Retinal pigment epithelial cell (primary cell): ENCODE results near the gene SCUBE2.

Experiments used
- DNase-seq: peaks from one replicate; pipeline ENCODE4 v3.0.0-alpha.2; 2010; ENCODE audit warnings: low read depth
- H3K4me3 ChIP-seq: 2 replicates; pipeline ENCODE4 v1.5.1; 2011; ENCODE audit warnings: mild to moderate bottlenecking, low read length, control low read depth, moderate library complexity
- TF ChIP-seq, protein P1 (sequence below): conservative IDR thresholded peaks from 2 replicates; pipeline ENCODE4 v1.5.1; 2011; ENCODE audit warnings: low read depth, low read length, control low read depth, inconsistent platforms

Gene SCUBE2

DNA sequence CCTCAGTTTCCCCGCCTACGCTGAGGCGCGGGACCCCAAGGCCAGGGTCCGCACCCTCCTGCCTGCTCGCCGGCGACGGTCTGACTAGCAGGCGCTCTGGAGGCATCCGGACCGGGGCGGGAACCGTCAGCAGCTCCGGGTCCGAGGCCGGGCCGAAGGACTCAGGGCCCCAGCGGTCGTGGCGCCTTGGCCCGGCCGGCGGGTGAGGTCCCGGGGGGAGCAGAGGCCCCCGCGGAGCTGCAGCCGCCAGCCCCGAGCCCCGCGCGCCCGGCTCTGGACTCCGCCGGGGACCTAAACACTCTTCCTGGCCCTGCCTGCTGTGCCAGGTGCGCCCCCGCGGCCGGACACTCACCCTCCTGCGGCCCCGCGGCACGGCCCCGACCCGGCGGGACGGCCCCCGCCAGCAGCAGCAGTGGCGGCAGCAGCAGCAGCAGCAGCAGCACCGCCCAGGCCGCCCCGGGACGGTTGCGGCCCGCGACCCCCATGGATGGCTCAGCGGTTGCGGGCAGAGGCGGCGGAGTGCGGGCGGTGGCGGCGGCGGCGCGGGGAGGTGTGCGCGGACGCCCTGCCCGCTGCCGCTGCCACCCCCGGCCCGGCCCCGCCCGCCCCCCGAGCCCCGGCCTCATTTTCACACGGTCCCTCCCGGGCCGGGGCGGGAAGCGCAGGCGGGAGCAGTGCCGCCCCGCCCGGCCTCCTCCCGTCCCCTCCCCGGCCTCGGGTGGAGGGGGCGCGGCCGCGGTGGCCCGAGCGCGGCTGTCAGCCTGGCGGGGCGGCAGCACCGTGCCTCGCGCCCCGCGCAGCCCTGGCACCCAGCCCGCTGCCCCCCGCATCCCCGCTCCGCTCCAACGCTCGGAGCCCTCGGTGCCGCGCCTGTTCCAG, at the start of gene SCUBE2:
Gene SCUBE2 (minus strand): TSS at position 556 of the 879 bp plus-strand sequence. CDS start 71 bp downstream, at position 485.
- peak within 1 kb of the TSS; percentile 33 for H3K4me3 ChIP-seq
- DNase-seq, result no peak

DNA sequence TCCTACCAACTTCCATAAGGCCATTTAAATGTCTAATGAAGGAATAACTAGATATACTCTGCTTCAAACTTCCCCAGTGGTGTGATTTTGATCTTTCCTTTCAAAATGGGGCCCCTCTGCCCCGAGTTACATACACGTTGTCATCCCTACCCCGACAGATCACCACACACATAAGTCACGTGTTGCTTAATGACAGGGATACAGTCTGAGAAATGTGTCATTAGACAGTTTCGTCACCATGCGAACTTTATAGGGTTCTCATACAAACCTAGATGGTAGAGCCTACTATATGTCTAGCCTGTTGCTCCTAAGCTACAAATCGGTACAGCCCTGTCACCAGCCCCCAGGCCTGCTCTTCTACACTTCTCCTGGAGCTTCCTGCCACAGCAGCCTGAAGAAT, 49.8 kb upstream of the SCUBE2 start:
- H3K4me3 ChIP-seq, result no peak overlapping the region
- TF ChIP-seq, protein P1, sequence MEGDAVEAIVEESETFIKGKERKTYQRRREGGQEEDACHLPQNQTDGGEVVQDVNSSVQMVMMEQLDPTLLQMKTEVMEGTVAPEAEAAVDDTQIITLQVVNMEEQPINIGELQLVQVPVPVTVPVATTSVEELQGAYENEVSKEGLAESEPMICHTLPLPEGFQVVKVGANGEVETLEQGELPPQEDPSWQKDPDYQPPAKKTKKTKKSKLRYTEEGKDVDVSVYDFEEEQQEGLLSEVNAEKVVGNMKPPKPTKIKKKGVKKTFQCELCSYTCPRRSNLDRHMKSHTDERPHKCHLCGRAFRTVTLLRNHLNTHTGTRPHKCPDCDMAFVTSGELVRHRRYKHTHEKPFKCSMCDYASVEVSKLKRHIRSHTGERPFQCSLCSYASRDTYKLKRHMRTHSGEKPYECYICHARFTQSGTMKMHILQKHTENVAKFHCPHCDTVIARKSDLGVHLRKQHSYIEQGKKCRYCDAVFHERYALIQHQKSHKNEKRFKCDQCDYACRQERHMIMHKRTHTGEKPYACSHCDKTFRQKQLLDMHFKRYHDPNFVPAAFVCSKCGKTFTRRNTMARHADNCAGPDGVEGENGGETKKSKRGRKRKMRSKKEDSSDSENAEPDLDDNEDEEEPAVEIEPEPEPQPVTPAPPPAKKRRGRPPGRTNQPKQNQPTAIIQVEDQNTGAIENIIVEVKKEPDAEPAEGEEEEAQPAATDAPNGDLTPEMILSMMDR, result no peak
- no peak for DNase-seq

More for the DNA sequence above, at the start of gene SCUBE2:
- TF ChIP-seq, protein P1, result no peak

DNA sequence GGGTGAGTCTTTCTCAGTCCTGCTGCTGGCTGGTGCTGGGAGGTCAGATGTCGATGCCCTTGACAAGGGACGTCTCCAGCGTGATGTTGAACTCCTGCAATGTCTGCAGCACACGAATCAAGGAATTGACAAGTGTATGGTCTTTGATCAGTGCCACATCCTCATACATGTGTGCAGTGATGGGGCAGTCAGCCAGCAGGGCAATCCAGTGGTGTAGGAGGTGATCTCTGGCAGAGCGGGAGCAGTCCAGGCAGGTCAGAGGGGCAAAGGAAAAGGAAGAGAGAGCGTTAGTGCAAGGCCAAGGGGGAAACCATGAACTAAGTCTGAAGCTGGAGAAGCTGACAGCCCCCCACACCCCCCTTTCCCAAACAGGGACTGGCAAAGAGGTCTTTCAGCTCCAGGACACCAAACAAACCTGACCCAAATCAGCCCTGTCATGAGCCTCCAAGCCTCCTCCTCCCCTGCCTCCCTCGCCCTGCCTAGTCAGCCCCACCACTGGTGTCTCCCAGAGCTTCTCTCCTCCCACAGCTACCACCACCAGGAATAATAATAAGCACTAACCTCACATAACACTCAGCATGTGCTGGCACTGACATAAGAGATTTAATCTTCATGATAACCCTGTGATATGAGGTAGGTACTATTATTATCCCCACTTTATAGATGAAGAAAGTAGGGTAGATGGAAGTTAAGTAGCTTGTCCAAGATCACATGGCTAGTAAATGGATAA, 48.4 kb upstream of the SCUBE2 start:
- no peak for DNase-seq
- H3K4me3 ChIP-seq, result no peak overlapping the region
- TF ChIP-seq, protein P1, result no peak

DNA sequence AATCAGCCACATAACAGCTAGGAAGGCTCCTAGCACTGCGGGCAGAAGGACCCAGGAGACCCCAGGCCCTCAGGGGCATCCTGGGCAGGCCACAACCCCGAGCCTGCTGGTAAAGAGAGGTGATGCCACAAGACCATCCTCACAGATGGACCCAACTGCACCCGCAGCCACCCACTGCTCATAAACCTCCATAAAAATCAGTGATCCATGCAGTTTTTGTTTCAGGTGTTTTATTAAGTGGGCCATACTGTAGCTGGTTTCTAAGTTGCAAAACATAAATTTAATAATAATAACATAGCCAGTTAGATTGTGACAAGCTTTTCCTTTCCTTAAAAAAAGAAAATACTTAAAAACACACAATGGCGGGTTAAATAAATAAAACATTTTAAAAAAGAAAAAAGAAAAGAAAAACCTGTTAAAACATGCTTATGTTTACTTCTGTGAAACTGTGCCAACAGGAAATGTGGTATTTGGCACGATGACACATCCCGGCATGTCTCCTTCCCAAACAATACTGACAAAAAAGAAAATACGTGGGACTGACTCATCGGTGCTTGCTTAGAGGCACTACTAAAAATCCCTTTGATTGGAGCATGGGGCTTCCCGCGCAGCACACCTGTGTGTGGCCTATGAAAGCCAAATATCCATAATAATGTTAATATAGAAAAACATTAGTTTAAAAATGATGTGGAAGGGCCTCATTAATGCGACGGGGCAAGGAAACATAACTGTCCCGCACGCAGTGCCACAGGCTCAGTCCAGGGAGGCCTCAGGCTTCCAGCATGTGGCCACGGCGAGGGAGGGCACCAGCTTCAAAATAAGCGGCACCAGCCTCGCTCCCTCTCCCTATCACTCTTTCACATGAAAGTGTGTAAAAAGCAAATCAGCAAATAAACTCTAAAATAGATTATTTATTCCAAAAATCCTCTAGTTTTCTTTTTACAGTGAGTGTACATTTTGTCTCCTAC, 47.5 kb upstream of the SCUBE2 start:
- DNase-seq, result peak; percentile 34
- no peak overlapping the region for H3K4me3 ChIP-seq
- TF ChIP-seq, protein P1, result no peak

DNA sequence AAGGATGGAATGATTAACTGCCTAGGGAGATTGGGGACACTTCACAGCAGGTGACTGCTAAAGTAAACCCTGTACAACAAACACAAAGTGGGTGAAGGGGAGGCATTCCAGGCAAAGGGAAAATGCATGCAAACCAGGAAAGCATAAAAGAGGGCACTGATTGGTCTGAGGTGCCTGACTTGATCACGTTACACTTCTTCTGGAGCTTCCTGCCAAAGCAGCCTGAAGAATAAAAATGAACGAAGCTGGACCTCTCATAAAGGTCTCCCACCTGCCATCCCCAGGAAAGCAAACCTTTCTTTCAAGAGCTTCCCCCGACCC, 46.7 kb upstream of the SCUBE2 start:
- H3K4me3 ChIP-seq, result no peak overlapping the region
- DNase-seq, result no peak
- TF ChIP-seq, protein P1, result no peak

DNA sequence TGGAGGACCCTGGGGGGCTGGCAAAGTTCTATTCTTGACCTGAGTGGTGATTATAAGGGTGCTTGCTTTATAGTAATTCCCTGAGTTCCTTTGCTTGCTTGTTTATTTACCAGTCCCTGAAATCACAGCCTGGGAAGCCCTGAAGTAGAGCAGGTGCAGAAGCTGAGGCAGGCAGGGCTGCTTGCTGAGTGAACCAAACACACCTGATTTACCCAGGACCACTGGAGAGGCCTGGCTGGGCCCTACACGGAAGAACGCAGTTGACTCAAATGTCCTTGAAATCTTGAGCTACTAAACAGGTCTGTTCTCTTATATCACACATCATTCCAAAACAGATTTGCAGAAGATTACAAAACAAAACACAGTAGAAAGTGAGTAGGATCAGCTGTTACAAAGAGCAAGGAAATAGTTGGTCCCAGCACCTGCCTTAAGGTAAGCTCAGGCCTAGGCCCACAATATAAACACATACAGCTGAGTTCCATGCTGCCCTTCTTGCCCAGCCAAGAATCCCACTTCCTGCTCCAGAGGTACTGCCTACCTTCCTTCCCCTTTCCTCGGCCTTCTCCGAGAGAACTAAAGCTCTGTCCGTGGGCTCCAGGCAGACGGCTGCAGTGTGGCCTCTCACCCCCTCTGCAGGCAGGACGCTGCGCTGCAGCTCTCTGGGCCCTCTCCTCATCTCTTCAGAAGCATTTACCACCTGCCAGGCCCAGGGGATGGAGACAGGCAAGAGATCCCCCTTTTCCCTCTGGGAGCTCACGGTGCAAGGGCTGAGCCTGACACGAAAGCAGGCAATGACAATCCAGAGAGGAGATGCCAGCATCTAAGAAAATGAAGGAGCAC, 46.1 kb upstream of the SCUBE2 start:
- peak; percentile 19 for DNase-seq
- no peak overlapping the region for H3K4me3 ChIP-seq
- TF ChIP-seq, protein P1, result peak; percentile 98
